Measurements from ENCODE around the gene PDGFRA. TPM values are rescaled to one million over a fixed set of nuclear protein-coding genes. Genes with fewer than 3 reads are reported as not detected.

The PDGFRA gene
- total RNA-seq, 1 experiment from 2014 or later = 6.8 TPM

DNA sequence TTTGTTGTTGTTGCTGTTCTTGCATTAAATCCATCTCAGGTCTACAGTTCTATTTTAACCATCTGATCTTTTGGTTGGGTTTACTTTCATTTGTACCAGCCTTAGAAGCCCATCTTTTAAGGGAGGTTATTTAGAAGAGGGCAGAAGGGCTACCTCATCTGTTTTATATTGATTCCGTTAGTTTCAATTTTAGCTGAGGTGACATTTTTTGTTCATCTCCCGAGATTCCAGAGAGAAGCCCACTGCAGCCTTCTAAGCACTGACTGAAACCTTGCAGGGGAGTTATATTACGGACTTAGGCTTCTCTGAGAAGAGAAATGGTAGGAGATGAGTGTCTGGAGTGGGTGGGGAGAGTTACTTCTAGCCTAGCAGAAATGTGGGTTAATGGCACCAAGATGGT lies 101.8 kb downstream of the PDGFRA start:
- H2BK15ac ChIP-seq (ENCODE audit: low read depth, low read length) = no peak overlapping the region
- Mint-ChIP-seq H3K27me3 (ENCODE audit: low read depth) (peaks cover 1% of the 10 kb centered on the region), H3K27ac (no peak overlapping the region), H3K36me3 (ENCODE audit: insufficient read depth in 1 of 3, low read depth in 3 of 3) (peaks cover 5 to 13% (median 6%) of the 10 kb centered on the region in 3 experiments; a peak in 6 of 7 replicates), H3K4me3 (no peak overlapping the region), H3K4me1 (peaks cover 0 to 3% of the 10 kb centered on the region in 2 experiments; a peak in 2 of 4 replicates), H3K9me3 (peaks cover 13% of the 10 kb centered on the region in 2 experiments)
- no peak overlapping the region for H3K56ac ChIP-seq (ENCODE audit: insufficient read length, low read depth, low read length)
- no peaks in the 10 kb centered on the region for H3K9me3 ChIP-seq (ENCODE audit: control insufficient read depth, low read depth, low read length)
- no peaks in the 10 kb centered on the region for H3K4me1 ChIP-seq (ENCODE audit: insufficient read depth, low read length)
- no peak overlapping the region for H2AFZ ChIP-seq (ENCODE audit: low read length)
- no peak overlapping the region for H3T11ph ChIP-seq (ENCODE audit: low read length)
- no peak overlapping the region for H2BK5ac ChIP-seq (ENCODE audit: insufficient read length, low read length)
- no peak overlapping the region for H3K14ac ChIP-seq (ENCODE audit: insufficient read depth, low read length)
- H4K91ac ChIP-seq (ENCODE audit: insufficient read length, low read depth, low read length) = no peak overlapping the region
- H4K20me1 ChIP-seq (ENCODE audit: control insufficient read depth, insufficient read depth, insufficient read length) = no peaks in the 10 kb centered on the region
- TF ChIP-seq, protein P1, sequence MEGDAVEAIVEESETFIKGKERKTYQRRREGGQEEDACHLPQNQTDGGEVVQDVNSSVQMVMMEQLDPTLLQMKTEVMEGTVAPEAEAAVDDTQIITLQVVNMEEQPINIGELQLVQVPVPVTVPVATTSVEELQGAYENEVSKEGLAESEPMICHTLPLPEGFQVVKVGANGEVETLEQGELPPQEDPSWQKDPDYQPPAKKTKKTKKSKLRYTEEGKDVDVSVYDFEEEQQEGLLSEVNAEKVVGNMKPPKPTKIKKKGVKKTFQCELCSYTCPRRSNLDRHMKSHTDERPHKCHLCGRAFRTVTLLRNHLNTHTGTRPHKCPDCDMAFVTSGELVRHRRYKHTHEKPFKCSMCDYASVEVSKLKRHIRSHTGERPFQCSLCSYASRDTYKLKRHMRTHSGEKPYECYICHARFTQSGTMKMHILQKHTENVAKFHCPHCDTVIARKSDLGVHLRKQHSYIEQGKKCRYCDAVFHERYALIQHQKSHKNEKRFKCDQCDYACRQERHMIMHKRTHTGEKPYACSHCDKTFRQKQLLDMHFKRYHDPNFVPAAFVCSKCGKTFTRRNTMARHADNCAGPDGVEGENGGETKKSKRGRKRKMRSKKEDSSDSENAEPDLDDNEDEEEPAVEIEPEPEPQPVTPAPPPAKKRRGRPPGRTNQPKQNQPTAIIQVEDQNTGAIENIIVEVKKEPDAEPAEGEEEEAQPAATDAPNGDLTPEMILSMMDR (conservative IDR thresholded peaks at IDR 0.05) = no peak
- H3K23me2 ChIP-seq (ENCODE audit: insufficient read length, low read depth, low read length, poor library complexity, severe bottlenecking) = no peaks in the 10 kb centered on the region
- H3K27me3 ChIP-seq (ENCODE audit: insufficient read depth, low read length) = no peaks in the 10 kb centered on the region
- H4K8ac ChIP-seq (replicated peaks; ENCODE audit: insufficient read length, low read depth, low read length) = no peak overlapping the region
- no peaks in the 10 kb centered on the region for H3K79me1 ChIP-seq (ENCODE audit: insufficient read depth, low read depth, low read length, poor library complexity, severe bottlenecking)
- H2BK12ac ChIP-seq (ENCODE audit: insufficient read length, low read depth, low read length) = no peak overlapping the region
- no peak overlapping the region for H3K9ac ChIP-seq (ENCODE audit: extremely low read depth, insufficient read length, low read length)
- H2BK20ac ChIP-seq (ENCODE audit: low read depth, low read length, poor library complexity, severe bottlenecking) = no peak overlapping the region
- H2BK120ac ChIP-seq (ENCODE audit: low read depth, low read length, poor library complexity, severe bottlenecking) = no peak overlapping the region
- DNase-seq = no peak
- no CpG with 5 or more reads among the region's 3 CpGs for WGBS (ENCODE audit: extremely low coverage, insufficient read length, low lambda C conversion rate)
- H3K23ac ChIP-seq (ENCODE audit: insufficient read length, low read depth, low read length) = no peak overlapping the region
- H3K18ac ChIP-seq (ENCODE audit: insufficient read length, low read depth, low read length) = no peak overlapping the region
- H3K4me2 ChIP-seq (ENCODE audit: insufficient read depth, insufficient read length, low read length) = no peak overlapping the region
- no peak overlapping the region for H3K27ac ChIP-seq (ENCODE audit: insufficient read length, low read depth, low read length)
- no peaks in the 10 kb centered on the region for H3K79me2 ChIP-seq (ENCODE audit: insufficient read depth, low read length)
- no peak overlapping the region for H3K4ac ChIP-seq (ENCODE audit: low read depth, low read length)
- H4K5ac ChIP-seq (ENCODE audit: insufficient read length, low read depth, low read length) = no peak overlapping the region
- no peak overlapping the region for H2AK5ac ChIP-seq (ENCODE audit: insufficient read length, low read length)
